ENCODE measurements around the gene RYR3. TPM values are rescaled to one million over a fixed set of nuclear protein-coding genes. Genes with fewer than 3 reads are reported as not detected.

The RYR3 gene
- total and polyA plus RNA-seq, 2 donors (not counting 1 experiment from before 2014, with no cell fraction given): not detected

- POLR2A ChIA-PET: no interaction called here
- H3K27me3 Mint-ChIP-seq: peaks cover 46% of the 10 kb centered on the region
Observed at GRCh38 chr15:33679061-33679460, 368.3 kb downstream of the RYR3 start.

DNA sequence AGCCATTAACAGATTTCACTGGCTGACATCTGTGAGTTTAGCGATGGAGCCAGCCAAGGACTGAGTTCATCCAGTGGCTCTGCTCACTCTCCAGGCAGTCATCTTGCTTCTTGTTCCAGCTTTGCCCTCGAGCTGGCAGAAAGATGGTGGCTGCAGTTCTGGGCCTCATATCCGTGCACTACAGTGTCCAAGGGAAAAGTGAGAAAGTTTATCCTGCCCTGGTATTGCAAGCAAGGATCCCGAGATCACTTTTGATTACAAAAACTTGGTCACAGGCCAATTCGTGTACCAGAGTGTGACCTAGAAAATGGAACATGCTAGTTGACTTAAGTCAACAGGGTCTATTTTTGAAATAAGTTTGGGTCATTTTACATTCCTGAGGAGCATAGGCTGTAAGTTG lies 369.6 kb downstream of the RYR3 start:
- Mint-ChIP-seq H3K27me3 (peaks cover 48% of the 10 kb centered on the region), H3K4me3 (no peak overlapping the region), H3K9me3 (ENCODE audit: insufficient read depth) (no peaks in the 10 kb centered on the region), H3K4me1 (no peaks in the 10 kb centered on the region), H3K27ac (no peak overlapping the region)
- no peaks in the 10 kb centered on the region for H4K20me1 ChIP-seq (ENCODE audit: control insufficient read depth, insufficient read depth, low read length, poor library complexity, severe bottlenecking)
- no peak for TF ChIP-seq EZH2 (IDR thresholded peaks at IDR 0.05; ENCODE audit: borderline replicate concordance, insufficient read depth, low read depth, low read length, poor library complexity, severe bottlenecking)
- no peak for TF ChIP-seq CTCF (IDR thresholded peaks at IDR 0.05)
- H3K9me3 ChIP-seq (ENCODE audit: control extremely low read depth in 1 of 3, control insufficient read depth in 2 of 3, insufficient read depth in 1 of 3, low read length in 2 of 3): no peaks in the 10 kb centered on the region
- peaks cover 0 to 2% (median 0%) of the 10 kb centered on the region in 4 experiments for H3K27me3 ChIP-seq (replicated peaks in 1 of 4; ENCODE audit: control extremely low read depth in 1 of 4, control insufficient read depth in 3 of 4, insufficient read depth in 4 of 4, low read length in 3 of 4)
- no peaks in the 10 kb centered on the region for H3K36me3 ChIP-seq (replicated peaks in 1 of 2; ENCODE audit: control extremely low read depth in 1 of 2, control insufficient read depth in 1 of 2, extremely low read depth in 1 of 2, insufficient read depth in 2 of 2, low read length in 1 of 2)
- H3K4me1 ChIP-seq (ENCODE audit: control insufficient read depth in 2 of 2, insufficient read depth in 2 of 2, low read length in 2 of 2): no peaks in the 10 kb centered on the region
- no peak overlapping the region for H3K4me3 ChIP-seq (ENCODE audit: control extremely low read depth in 1 of 5, extremely low read depth in 1 of 5, insufficient read depth in 1 of 5, low read depth in 2 of 5, low read length in 4 of 5)
- no peak overlapping the region for H3K9ac ChIP-seq (ENCODE audit: low read length)
- DNase-seq: no peak
- H3K4me2 ChIP-seq (replicated peaks; ENCODE audit: low read depth, low read length, poor library complexity, severe bottlenecking): no peak overlapping the region
- 78% methylated on average over 5 of the region's 5 CpGs for WGBS (ENCODE audit: insufficient coverage)
- no peak overlapping the region for H2AFZ ChIP-seq (ENCODE audit: insufficient read depth, low read depth, low read length, poor library complexity, severe bottlenecking)
- no peak for ATAC-seq (ENCODE audit: low read depth)
- H3K79me2 ChIP-seq (ENCODE audit: control insufficient read depth, insufficient read depth, low read length): no peaks in the 10 kb centered on the region
- intact Hi-C loops (cut with micrococcal nuclease): no loop called here
- ChIA-PET CTCF (interaction anchor here (1.7 kb wide), 1 partner anchor 20 kb away, joined by 6 read pairs; no protein-coding TSS in a partner anchor), POLR2A (no interaction called here)
- no peak overlapping the region for H3K27ac ChIP-seq (ENCODE audit: low read length in 2 of 2)

More at GRCh38 chr15:33679061-33679460, 368.3 kb downstream of the RYR3 start:
- ATAC-seq (ENCODE audit: low read depth) (no peak), DNase-seq (no peak)
- H4K20me1 ChIP-seq (ENCODE audit: control insufficient read depth, insufficient read depth, low read length, poor library complexity, severe bottlenecking): no peaks in the 10 kb centered on the region
- no peak overlapping the region for H3K4me3 Mint-ChIP-seq
- no peaks in the 10 kb centered on the region for H3K4me1 ChIP-seq (ENCODE audit: control insufficient read depth in 2 of 2, insufficient read depth in 2 of 2, low read length in 2 of 2)
- WGBS (ENCODE audit: insufficient coverage): no CpG with 5 or more reads among the region's 2 CpGs
- no peak overlapping the region for H3K4me3 ChIP-seq (ENCODE audit: control extremely low read depth in 1 of 5, extremely low read depth in 1 of 5, insufficient read depth in 1 of 5, low read depth in 2 of 5, low read length in 4 of 5)
- no peaks in the 10 kb centered on the region for H3K9me3 ChIP-seq (ENCODE audit: control extremely low read depth in 1 of 3, control insufficient read depth in 2 of 3, insufficient read depth in 1 of 3, low read length in 2 of 3)
- peaks cover 0 to 2% (median 1%) of the 10 kb centered on the region in 4 experiments for H3K27me3 ChIP-seq (replicated peaks in 1 of 4; ENCODE audit: control extremely low read depth in 1 of 4, control insufficient read depth in 3 of 4, insufficient read depth in 4 of 4, low read length in 3 of 4)
- no peak for TF ChIP-seq CTCF (IDR thresholded peaks at IDR 0.05)
- H3K9me3 Mint-ChIP-seq (ENCODE audit: insufficient read depth): no peaks in the 10 kb centered on the region
- intact Hi-C loops (cut with micrococcal nuclease): no loop called here
- H3K4me1 Mint-ChIP-seq: no peaks in the 10 kb centered on the region
- H3K27ac ChIP-seq (ENCODE audit: low read length in 2 of 2): no peak overlapping the region
- no peak overlapping the region for H3K27ac Mint-ChIP-seq
- no peak overlapping the region for H3K4me2 ChIP-seq (replicated peaks; ENCODE audit: low read depth, low read length, poor library complexity, severe bottlenecking)
- CTCF ChIA-PET: interaction anchor here (1.7 kb wide), 1 partner anchor 22 kb away, joined by 6 read pairs; no protein-coding TSS in a partner anchor
- no peak overlapping the region for H2AFZ ChIP-seq (ENCODE audit: insufficient read depth, low read depth, low read length, poor library complexity, severe bottlenecking)
- no peaks in the 10 kb centered on the region for H3K36me3 ChIP-seq (replicated peaks in 1 of 2; ENCODE audit: control extremely low read depth in 1 of 2, control insufficient read depth in 1 of 2, extremely low read depth in 1 of 2, insufficient read depth in 2 of 2, low read length in 1 of 2)
- H3K79me2 ChIP-seq (ENCODE audit: control insufficient read depth, insufficient read depth, low read length): no peaks in the 10 kb centered on the region
- H3K9ac ChIP-seq (ENCODE audit: low read length): no peak overlapping the region
